K562 (cell line): ENCODE measurements around the gene ZNF609. TPM values are rescaled to one million over a fixed set of nuclear protein-coding genes. Genes with fewer than 3 reads are reported as not detected.

Experiments
- ARID3A ChIP-seq: IDR thresholded peaks from 2 replicates; pipeline ENCODE4 v1.6.1; 2012; ENCODE audit warnings: low read depth, low read length, improper control_type of control experiment, borderline replicate concordance
- ASH1L ChIP-seq: fragments of 450-650 bp; IDR thresholded peaks from 2 replicates; pipeline ENCODE4 v1.6.1; 2018; ENCODE audit warnings: borderline replicate concordance, mild to moderate bottlenecking, low read depth; ENCODE audit not compliant: partially characterized antibody
- BRF2 ChIP-seq: IDR thresholded peaks from 3 replicates; pipeline ENCODE4 v1.6.1; 2011; ENCODE audit warnings: borderline replicate concordance, mild to moderate bottlenecking; ENCODE audit not compliant: insufficient read length, insufficient read depth
- ETV6 ChIP-seq, 3 experiments: fragments of 150-350 bp in 1 of 3; sonication (generic) in 1 of 3; formaldehyde crosslinking in 1 of 3; IDR thresholded peaks; 2 replicates each; pipeline versions ENCODE4 v1.6.1 to v1.8.0; 2014 to 2022; ENCODE audit warnings: borderline replicate concordance in 2 of 3, low read depth in 2 of 3, antibody characterized with exemption in 1 of 3, low read length in 1 of 3, mild to moderate bottlenecking in 1 of 3, missing genetic modification reagents in 1 of 3
- HDAC6 ChIP-seq: IDR thresholded peaks from 2 replicates; pipeline ENCODE4 v1.6.1; 2012; ENCODE audit warnings: low read depth, mild to moderate bottlenecking, control low read depth, inconsistent platforms, low read length, moderate library complexity
- HMG20A ChIP-seq: fragments of 450-650 bp; formaldehyde crosslinking; conservative IDR thresholded peaks from 2 replicates; pipeline ENCODE4 v1.4.0; 2020; ENCODE audit warnings: mild to moderate bottlenecking, mixed read lengths
- HMG20B ChIP-seq: fragments of 250-450 bp; sonication (Bioruptor Pico); IDR thresholded peaks from 2 replicates; pipeline ENCODE4 v1.5.0; 2021; ENCODE audit warnings: mild to moderate bottlenecking
- KAT2B ChIP-seq: IDR thresholded peaks from one replicate; pipeline ENCODE4 v1.6.1; 2012; ENCODE audit warnings: low read depth, mild to moderate bottlenecking, control low read depth, inconsistent platforms, low read length, moderate library complexity
- MCM7 ChIP-seq, 2 experiments: fragments of 450-650 bp; IDR thresholded peaks; 2 replicates each; pipeline ENCODE4 v1.6.1; 2016 to 2018
- MEF2A ChIP-seq: IDR thresholded peaks from 2 replicates; pipeline ENCODE4 v1.6.1; 2011; ENCODE audit warnings: low read depth, mild to moderate bottlenecking, low read length, moderate library complexity; ENCODE audit not compliant: control insufficient read depth
- NFIC ChIP-seq: fragments of 450-650 bp; IDR thresholded peaks from 2 replicates; pipeline ENCODE4 v1.6.1; 2017; ENCODE audit warnings: mild to moderate bottlenecking, inconsistent platforms
- POLR2B ChIP-seq: fragments of 450-650 bp; IDR thresholded peaks from 2 replicates; pipeline ENCODE4 v1.6.1; 2018; ENCODE audit warnings: low read depth; ENCODE audit not compliant: partially characterized antibody
- PTRF ChIP-seq: fragments of 450-650 bp; IDR thresholded peaks from 2 replicates; pipeline ENCODE4 v1.6.1; 2016; ENCODE audit warnings: mild to moderate bottlenecking, missing genetic modification characterization, missing compliant biosample characterization
- RNF219 ChIP-seq: fragments of 250-450 bp; sonication (Bioruptor Pico); IDR thresholded peaks from 2 replicates; pipeline ENCODE4 v1.5.0; 2022; ENCODE audit warnings: mild to moderate bottlenecking
- SMARCA4 ChIP-seq: fragments of 450-650 bp; IDR thresholded peaks from 2 replicates; pipeline ENCODE4 v1.6.1; 2016
- TRIM28 ChIP-seq: fragments of 450-650 bp; IDR thresholded peaks from 2 replicates; pipeline ENCODE4 v1.6.1; 2017
- ZKSCAN3 ChIP-seq: fragments of 250-450 bp; sonication (Bioruptor Pico); IDR thresholded peaks from 2 replicates; pipeline ENCODE4 v1.4.0; 2020
- ZNF217 ChIP-seq: sonication (generic); formaldehyde crosslinking; IDR thresholded peaks from 2 replicates; pipeline ENCODE4 v1.8.0; 2022; ENCODE audit warnings: mild to moderate bottlenecking, missing genetic modification reagents
- ZNF3 ChIP-seq: fragments of 250-450 bp; sonication (Bioruptor Pico); IDR thresholded peaks from 2 replicates; pipeline ENCODE4 v1.5.0; 2021; ENCODE audit warnings: mild to moderate bottlenecking, moderate library complexity
- ZNF444 ChIP-seq: fragments of 250-450 bp; sonication (Bioruptor Pico); IDR thresholded peaks from 2 replicates; pipeline ENCODE4 v1.4.0; 2020; ENCODE audit warnings: mild to moderate bottlenecking, moderate library complexity
- ZNF644 ChIP-seq: fragments of 200-800 bp; sonication (Bioruptor generic); IDR thresholded peaks from 2 replicates; pipeline ENCODE4 v1.6.1; 2016; ENCODE audit warnings: low read depth, missing genetic modification characterization, missing compliant biosample characterization
- polyA plus RNA-seq, 8 experiments: library from polyadenylated mRNA; depleted of rRNA in 4 of 8; stranded (reverse) in 5 of 8; unstranded in 3 of 8; fragments of >200 nt; fragmentation: Nextera tagmentation in 2 of 8; fragmentation: Illumina TruSeq in 1 of 8; extraction: Ambion mirVana in 2 of 8; extraction: Trizol in 1 of 8; gene quantifications; 2 replicates each; pipeline versions ENCODE4 v1.2.1 to v1.2.3, GENCODE V29; 2011 to 2014; ENCODE audit warnings: inconsistent platforms in 1 of 8, missing spikeins in 1 of 8
- total RNA-seq, 7 experiments: library from RNA; depleted of rRNA in 6 of 7; stranded (reverse); fragments of >200 nt in 6 of 7; fragmentation: Illumina TruSeq in 2 of 7; extraction: Trizol in 2 of 7; gene quantifications; 2 replicates each; pipeline versions ENCODE4 v1.2.1 to v1.2.3, GENCODE V29; 2011 to 2021; ENCODE audit warnings: low replicate concordance in 1 of 7
- TF ChIP-seq, protein P1 (sequence below), 2 experiments: fragments of 250-450 bp in 1 of 2; fragments of 450-650 bp in 1 of 2; sonication (Bioruptor Pico) in 1 of 2; IDR thresholded peaks; 2 replicates each; pipeline versions ENCODE4 v1.6.1 to v1.8.0; 2016 to 2021; ENCODE audit warnings: mild to moderate bottlenecking in 2 of 2, moderate library complexity in 2 of 2, missing compliant biosample characterization in 1 of 2, missing genetic modification characterization in 1 of 2
- TF ChIP-seq, protein P2 (sequence below): fragments of 250-450 bp; sonication (Bioruptor Pico); IDR thresholded peaks from 2 replicates; pipeline ENCODE4 v1.5.1; 2021; ENCODE audit warnings: mild to moderate bottlenecking

The ZNF609 gene
- total and polyA plus RNA-seq, 9 of the 15 experiments (the other 6 are each of a cell fraction or from before 2014, with no cell fraction given), result 3.0 to 38.7 (median 17.8) TPM

GRCh38 chr15:64461721-64462162 is 1.4 kb downstream of the ZNF609 start (continued):
- TF ChIP-seq RNF219 (no peak), NFIC (peak; percentile 88), POLR2B (no peak), ZNF3 (CRISPR knock-in tag) (no peak), HMG20B (no peak), PTRF (tag) (no peak), HMG20A (CRISPR knock-in tag) (no peak), TRIM28 (peak; percentile 73; the same call in 1 of the 2 replicates), HDAC6 (no peak), ZNF644 (tag) (no peak), MCM7 (IDR thresholded peaks at IDR 0.05) (no peak), MEF2A (no peak), ZKSCAN3 (CRISPR knock-in tag) (no peak), ETV6 (IDR thresholded peaks at IDR 0.05; ENCODE audit: borderline replicate concordance in 1 of 2, low read depth in 2 of 2, low read length in 1 of 2) (no peak), ETV6 (CRISPR knock-in tag; IDR thresholded peaks at IDR 0.05; ENCODE audit: borderline replicate concordance) (no peak), SMARCA4 (peak; percentile 85), KAT2B (no peak), BRF2 (no peak), ASH1L (no peak), ZNF444 (no peak), ARID3A (peak; percentile 82), ZNF217 (CRISPR knock-in tag) (no peak)
- TF ChIP-seq, protein P1, sequence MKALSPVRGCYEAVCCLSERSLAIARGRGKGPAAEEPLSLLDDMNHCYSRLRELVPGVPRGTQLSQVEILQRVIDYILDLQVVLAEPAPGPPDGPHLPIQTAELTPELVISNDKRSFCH (CRISPR knock-in tag; IDR thresholded peaks at IDR 0.05), result no peak
- TF ChIP-seq, protein P1 (tag; IDR thresholded peaks at IDR 0.05), result peak; percentile 22; the same call in 1 of the 2 replicates
- TF ChIP-seq, protein P2, sequence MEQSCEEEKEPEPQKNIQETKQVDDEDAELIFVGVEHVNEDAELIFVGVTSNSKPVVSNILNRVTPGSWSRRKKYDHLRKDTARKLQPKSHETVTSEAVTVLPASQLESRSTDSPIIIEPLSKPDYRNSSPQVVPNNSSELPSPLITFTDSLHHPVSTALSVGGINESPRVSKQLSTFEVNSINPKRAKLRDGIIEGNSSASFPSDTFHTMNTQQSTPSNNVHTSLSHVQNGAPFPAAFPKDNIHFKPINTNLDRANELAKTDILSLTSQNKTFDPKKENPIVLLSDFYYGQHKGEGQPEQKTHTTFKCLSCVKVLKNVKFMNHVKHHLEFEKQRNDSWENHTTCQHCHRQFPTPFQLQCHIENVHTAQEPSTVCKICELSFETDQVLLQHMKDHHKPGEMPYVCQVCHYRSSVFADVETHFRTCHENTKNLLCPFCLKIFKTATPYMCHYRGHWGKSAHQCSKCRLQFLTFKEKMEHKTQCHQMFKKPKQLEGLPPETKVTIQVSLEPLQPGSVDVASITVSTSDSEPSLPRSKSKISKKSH, result no peak
